Neuronal stem cell (in vitro differentiated cells): ENCODE results near the gene SUGP2.

Source experiments
- DNase-seq: peaks from one replicate; pipeline ENCODE4 v3.0.0-alpha.2; 2013; ENCODE audit warnings: low spot score
- H2AFZ ChIP-seq: one replicate; pipeline ENCODE4 v1.6.1; 2013; ENCODE audit warnings: mild to moderate bottlenecking, low read length, inconsistent platforms
- H2AK5ac ChIP-seq: 2 replicates; pipeline ENCODE4 v1.6.1; 2013; ENCODE audit warnings: low read depth, mild to moderate bottlenecking, inconsistent platforms, low read length, moderate library complexity, mixed read lengths
- H2BK120ac ChIP-seq: 2 replicates; pipeline ENCODE4 v1.6.1; 2013; ENCODE audit warnings: low read depth, mild to moderate bottlenecking, inconsistent platforms, low read length, moderate library complexity, mixed read lengths
- H2BK12ac ChIP-seq: one replicate; pipeline ENCODE4 v1.6.1; 2013; ENCODE audit warnings: low read length, inconsistent platforms
- H2BK15ac ChIP-seq: 2 replicates; pipeline ENCODE4 v1.6.1; 2013; ENCODE audit warnings: mild to moderate bottlenecking, low read length, inconsistent platforms, mixed read lengths
- H2BK5ac ChIP-seq: one replicate; pipeline ENCODE4 v1.6.1; 2013; ENCODE audit warnings: inconsistent platforms, mild to moderate bottlenecking, low read length, moderate library complexity
- H3K14ac ChIP-seq: one replicate; pipeline ENCODE4 v1.6.1; 2013; ENCODE audit warnings: low read length, inconsistent platforms
- H3K18ac ChIP-seq: 2 replicates; pipeline ENCODE4 v1.6.1; 2013; ENCODE audit warnings: low read length, inconsistent platforms
- H3K23ac ChIP-seq: 2 replicates; pipeline ENCODE4 v1.6.1; 2013; ENCODE audit warnings: low read depth, mild to moderate bottlenecking, mixed read lengths, low read length, inconsistent platforms; ENCODE audit not compliant: poor library complexity
- H3K27ac ChIP-seq: replicated peaks from 3 replicates; pipeline ENCODE4 v1.5.1; 2013; ENCODE audit warnings: low read length, inconsistent platforms
- H3K27me3 ChIP-seq, 3 experiments: 2 replicates each; pipeline ENCODE4 v1.6.1; 2013; ENCODE audit warnings: low read length in 3 of 3, mild to moderate bottlenecking in 2 of 3, inconsistent platforms in 1 of 3, low read depth in 1 of 3, mixed read lengths in 1 of 3, moderate library complexity in 1 of 3; ENCODE audit not compliant: control insufficient read depth in 3 of 3, insufficient read depth in 3 of 3
- H3K36me3 ChIP-seq, 2 donors: replicated peaks in 1 of 2; 2 replicates each; pipeline ENCODE4 v1.6.1; 2013; ENCODE audit warnings: low read length in 2 of 2; ENCODE audit not compliant: control insufficient read depth in 2 of 2, insufficient read depth in 2 of 2
- H3K4ac ChIP-seq: 2 replicates; pipeline ENCODE4 v1.6.1; 2013; ENCODE audit warnings: inconsistent platforms, mild to moderate bottlenecking, low read length, moderate library complexity
- H3K4me1 ChIP-seq, 2 donors: 1 replicate in 1 of 2; 2 replicates in 1 of 2; pipeline ENCODE4 v1.6.1; 2013; ENCODE audit warnings: low read length in 2 of 2, low read depth in 1 of 2; ENCODE audit not compliant: control insufficient read depth in 2 of 2, insufficient read depth in 1 of 2
- H3K4me2 ChIP-seq: one replicate; pipeline ENCODE4 v1.6.1; 2013; ENCODE audit warnings: mild to moderate bottlenecking, low read length, inconsistent platforms; ENCODE audit not compliant: insufficient read depth, poor library complexity, severe bottlenecking
- H3K4me3 ChIP-seq, 2 donors: 2 replicates each; pipeline ENCODE4 v1.5.1; 2013; ENCODE audit warnings: low read length in 2 of 2, mild to moderate bottlenecking in 2 of 2, inconsistent platforms in 1 of 2, moderate library complexity in 1 of 2
- H3K79me1 ChIP-seq: one replicate; pipeline ENCODE4 v1.6.1; 2013; ENCODE audit warnings: low read depth, mild to moderate bottlenecking, inconsistent platforms, low read length, moderate library complexity
- H3K9ac ChIP-seq: one replicate; pipeline ENCODE4 v1.6.1; 2013; ENCODE audit warnings: mild to moderate bottlenecking, low read depth, low read length, inconsistent platforms; ENCODE audit not compliant: poor library complexity
- H3K9me3 ChIP-seq, 2 donors: replicated peaks in 1 of 2; 2 replicates each; pipeline versions ENCODE3 to v1.6.1; 2013; ENCODE audit warnings: low read length in 2 of 2, mild to moderate bottlenecking in 2 of 2, inconsistent platforms in 1 of 2, low read depth in 1 of 2, mixed read lengths in 1 of 2, moderate library complexity in 1 of 2; ENCODE audit not compliant: control insufficient read depth in 2 of 2, insufficient read depth in 1 of 2
- H4K8ac ChIP-seq: one replicate; pipeline ENCODE4 v1.6.1; 2013; ENCODE audit warnings: low read depth, mild to moderate bottlenecking, inconsistent platforms, low read length, moderate library complexity
- H4K91ac ChIP-seq: one replicate; pipeline ENCODE4 v1.6.1; 2013; ENCODE audit warnings: low read length, low read depth, mild to moderate bottlenecking, inconsistent platforms; ENCODE audit not compliant: poor library complexity
- WGBS, 2 donors: extraction: QIAGEN DNeasy Blood & Tissue Kit; methylation state at CpG; one replicate each; pipeline ENCODE4 v1.1.7; 2013; ENCODE audit warnings: missing lambda C conversion rate in 2 of 2, mixed read lengths in 1 of 2; ENCODE audit not compliant: insufficient read length in 2 of 2, insufficient replicate concordance in 1 of 2; ENCODE audit errors: extremely low coverage in 2 of 2; 5-methylcytosine and 5-hydroxymethylcytosine counted together

SUGP2 gene

DNA sequence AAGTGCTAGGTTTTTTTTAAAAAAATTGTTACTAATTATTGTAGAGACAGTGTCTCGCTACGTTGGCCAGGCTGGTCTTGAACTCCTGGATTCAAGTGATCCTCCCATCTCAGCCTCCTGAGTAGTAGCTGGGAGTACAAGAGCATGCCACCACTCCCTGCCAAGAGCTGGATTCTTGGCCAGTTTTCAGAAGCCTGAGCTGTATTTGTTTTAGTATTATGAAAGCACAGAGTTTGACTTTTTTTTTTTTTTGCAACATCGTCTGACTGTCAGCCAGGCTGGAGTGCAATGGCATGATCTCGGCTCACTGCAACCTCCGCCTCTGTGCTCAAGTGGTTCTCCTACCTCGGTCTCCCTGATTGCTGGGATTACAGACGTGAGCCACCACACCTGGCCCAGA is 7.1 kb upstream of the SUGP2 start:
- Histone ChIP-seq H3K36me3 (peaks cover 24 to 68% of the 10 kb centered on the region in 2 donors), H4K8ac (no peak overlapping the region), H3K4me2 (no peak overlapping the region)

DNA sequence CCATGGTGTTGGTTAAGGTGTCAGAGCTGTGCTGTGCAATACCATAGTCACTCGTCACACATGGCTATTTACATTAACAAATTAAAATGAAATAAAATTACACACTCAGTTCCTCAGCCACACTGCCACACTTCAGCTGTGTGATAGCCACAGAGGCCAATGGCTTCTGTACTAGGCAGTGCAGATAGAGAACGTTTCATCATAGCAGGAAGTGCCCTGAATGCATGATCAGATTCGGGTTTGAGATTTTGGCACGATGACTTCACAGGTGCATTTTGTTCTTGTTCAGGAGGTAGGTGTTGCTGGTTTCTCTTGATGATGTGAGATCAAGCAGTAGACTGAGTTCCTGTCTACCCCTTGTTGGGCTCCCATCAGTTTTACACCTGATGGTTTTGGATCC is 6.6 kb upstream of the SUGP2 start:
- no peak for DNase-seq
- Histone ChIP-seq H2BK5ac (no peak overlapping the region), H2BK12ac (no peak overlapping the region), H2BK120ac (no peak overlapping the region), H3K4me1 (no peaks in the 10 kb centered on the region), H3K27ac (no peak overlapping the region), H2BK15ac (no peak overlapping the region), H3K4me2 (no peak overlapping the region), H3K4ac (no peak overlapping the region), H3K9ac (no peak overlapping the region), H3K18ac (no peak overlapping the region), H3K23ac (no peak overlapping the region), H3K9me3 (peaks cover 7 to 20% of the 10 kb centered on the region in 2 donors), H4K91ac (no peak overlapping the region), H2AFZ (no peak overlapping the region), H3K79me1 (peaks cover 8% of the 10 kb centered on the region), H2AK5ac (no peak overlapping the region), H3K27me3 (no peaks in the 10 kb centered on the region), H3K14ac (no peak overlapping the region), H4K8ac (no peak overlapping the region), H3K4me3 (no peak overlapping the region), H3K36me3 (peaks cover 24 to 64% of the 10 kb centered on the region in 2 donors)
- WGBS, 2 donors, result no CpG with 5 or more reads among the region's 4 CpGs

More for the DNA sequence above, 7.1 kb upstream of the SUGP2 start:
- Histone ChIP-seq H3K27me3 (no peaks in the 10 kb centered on the region), H2AK5ac (no peak overlapping the region), H2BK120ac (no peak overlapping the region), H3K9me3 (peaks cover 7 to 20% of the 10 kb centered on the region in 2 donors), H3K18ac (no peak overlapping the region), H3K27ac (no peak overlapping the region), H3K4me3 (no peak overlapping the region), H2BK15ac (no peak overlapping the region), H2BK12ac (no peak overlapping the region), H3K4ac (no peak overlapping the region), H3K23ac (no peak overlapping the region), H3K79me1 (peaks cover 8% of the 10 kb centered on the region), H3K9ac (no peak overlapping the region), H3K14ac (no peak overlapping the region), H3K4me1 (no peaks in the 10 kb centered on the region), H2AFZ (no peak overlapping the region), H2BK5ac (no peak overlapping the region), H4K91ac (no peak overlapping the region)
- no CpG with 5 or more reads among the region's 7 CpGs for WGBS, 2 donors
- no peak for DNase-seq

DNA sequence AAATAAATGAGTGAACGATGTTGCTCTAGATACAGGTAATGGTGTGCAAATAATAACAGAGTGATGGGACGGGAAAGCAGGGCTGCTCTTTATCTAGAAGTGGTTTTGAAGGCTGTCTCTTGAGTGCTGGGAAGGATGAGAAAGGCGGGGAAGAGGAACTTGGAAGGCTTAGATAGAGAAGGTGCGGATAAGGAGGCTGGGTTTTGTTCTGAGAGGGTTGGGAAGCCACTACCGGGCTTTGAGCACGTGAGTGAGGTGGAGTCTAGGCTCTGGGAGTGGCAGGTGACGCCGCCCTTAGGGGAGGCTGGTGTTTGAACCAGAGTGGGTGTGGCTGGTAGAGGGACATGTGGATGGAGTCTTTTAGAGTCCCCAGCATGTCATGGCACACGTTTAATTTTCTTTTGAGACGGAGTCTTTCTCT is 897 bp upstream of the SUGP2 start:
- H3K9me3 ChIP-seq, result peaks cover 7 to 20% of the 10 kb centered on the region in 2 donors
- no peak overlapping the region for H2AK5ac ChIP-seq
- H3K79me1 ChIP-seq, result peaks cover 7% of the 10 kb centered on the region
- H2AFZ ChIP-seq, result peak overlapping the region; percentile 100
- H3K27ac ChIP-seq, result no peak overlapping the region
- H2BK120ac ChIP-seq, result no peak overlapping the region
- peak overlapping the region; percentile 65 for H3K18ac ChIP-seq
- H3K27me3 ChIP-seq, result no peaks in the 10 kb centered on the region
- DNase-seq, result peak; percentile 24
- H2BK5ac ChIP-seq, result no peak overlapping the region
- H2BK12ac ChIP-seq, result no peak overlapping the region
- no peak overlapping the region for H3K4ac ChIP-seq
- H3K4me1 ChIP-seq, result peaks cover 4 to 5% of the 10 kb centered on the region in 2 donors
- H3K4me2 ChIP-seq, result peak overlapping the region; percentile 85
- peak overlapping the region; percentile 86 to 99 for H3K4me3 ChIP-seq
- H4K8ac ChIP-seq, result no peak overlapping the region
- H4K91ac ChIP-seq, result no peak overlapping the region
- peaks cover 9 to 53% of the 10 kb centered on the region in 2 donors for H3K36me3 ChIP-seq
- no CpG with 5 or more reads among the region's 10 CpGs for WGBS, 2 donors
- H2BK15ac ChIP-seq, result no peak overlapping the region
- H3K14ac ChIP-seq, result no peak overlapping the region
- H3K9ac ChIP-seq, result peak overlapping the region; percentile 63
- H3K23ac ChIP-seq, result peak overlapping the region; percentile 94

DNA sequence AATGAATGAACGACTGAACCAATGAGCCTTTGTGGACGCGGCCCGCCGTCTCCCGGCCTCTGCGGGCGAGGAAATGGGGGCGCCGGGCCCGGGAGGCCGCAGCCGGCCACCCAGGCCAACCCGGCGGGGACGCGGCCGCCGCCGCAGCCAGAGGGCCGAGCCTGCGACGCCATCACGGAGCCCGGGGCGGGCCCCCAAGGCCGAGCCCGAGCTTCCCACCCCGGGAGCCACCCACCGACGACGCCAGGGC is 216 bp downstream of the SUGP2 start:
- Histone ChIP-seq H2AK5ac (peak overlapping the region; percentile 73), H2BK15ac (no peak overlapping the region), H2BK12ac (no peak overlapping the region), H2BK120ac (no peak overlapping the region), H3K4ac (peak overlapping the region; percentile 67), H3K4me3 (peak overlapping the region; percentile 86 to 99), H3K36me3 (peaks cover 16 to 51% of the 10 kb centered on the region in 2 donors), H3K27me3 (no peaks in the 10 kb centered on the region), H3K18ac (peak overlapping the region; percentile 96), H3K27ac (peak overlapping the region; percentile 85), H3K4me2 (peak overlapping the region; percentile 81), H2BK5ac (peak overlapping the region; percentile 93), H3K9me3 (peaks cover 7 to 16% of the 10 kb centered on the region in 2 donors), H3K9ac (peak overlapping the region; percentile 89), H3K14ac (no peak overlapping the region), H3K23ac (peak overlapping the region; percentile 94), H3K79me1 (peaks cover 7% of the 10 kb centered on the region), H4K91ac (no peak overlapping the region), H3K4me1 (peaks cover 4 to 5% of the 10 kb centered on the region in 2 donors), H4K8ac (peak overlapping the region; percentile 27), H2AFZ (peak overlapping the region; percentile 100)
- DNase-seq, result no peak
- no CpG with 5 or more reads among the region's 32 CpGs for WGBS, 2 donors
